ENCODE results near the gene F3.

DNA sequence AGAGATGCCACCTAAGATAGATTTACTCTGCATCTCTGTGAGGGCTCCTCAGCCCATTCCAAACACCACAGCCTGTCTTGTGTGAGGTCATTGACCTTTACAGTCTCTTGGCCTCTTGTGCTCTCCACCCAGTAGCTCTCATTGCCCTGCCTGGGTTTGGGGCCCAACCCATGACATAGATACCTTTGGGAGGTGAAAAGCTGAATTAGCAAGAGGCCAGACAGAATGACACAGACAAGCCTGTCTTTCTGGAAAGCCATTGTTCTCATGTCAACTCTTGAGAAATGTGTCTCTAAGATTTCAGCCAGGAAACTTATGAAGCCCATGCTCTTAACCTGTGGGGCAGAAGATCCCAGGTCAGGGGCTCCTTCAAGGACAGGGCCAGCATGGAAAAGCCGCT is 18.4 kb upstream of the F3 start:
- TF ChIP-seq CTCF (IDR thresholded peaks at IDR 0.05) (no peak), EZH2 (IDR thresholded peaks at IDR 0.05; ENCODE audit: borderline replicate concordance, insufficient read depth, low read depth, low read length, poor library complexity, severe bottlenecking) (no peak)

All from B cell (primary cell).